Bronchial epithelial cell (primary cell): Measurements from ENCODE around the gene DCAF8. TPM values are rescaled to one million over a fixed set of nuclear protein-coding genes. Genes with fewer than 3 reads are reported as not detected.
A peak's percentile ranks its signal among the peaks of the same experiment; 100 is the strongest.

Experiments
- DNase-seq: peaks from one replicate; pipeline ENCODE4 v3.0.0-alpha.2; 2010; ENCODE audit warnings: low read depth
- FAIRE-seq: peaks from 2 replicates; lab custom pipeline; 2011; peaks lifted over from hg19 to GRCh38; lab: Jason Lieb, UNC
- H3K27me3 ChIP-seq: 2 replicates; pipeline ENCODE4 v1.5.1; 2011; ENCODE audit warnings: low read length; ENCODE audit not compliant: control insufficient read depth, insufficient read depth
- H3K36me3 ChIP-seq: 2 replicates; pipeline ENCODE4 v1.5.1; 2011; ENCODE audit warnings: low read length; ENCODE audit not compliant: control insufficient read depth, insufficient read depth
- H3K4me3 ChIP-seq: 2 replicates; pipeline ENCODE4 v1.5.1; 2011; ENCODE audit warnings: mild to moderate bottlenecking, low read depth, low read length, control low read depth
- CTCF ChIP-seq: IDR thresholded peaks from 2 replicates; pipeline ENCODE4 v1.5.1; 2011; ENCODE audit warnings: mild to moderate bottlenecking, moderate library complexity, low read length, control low read depth, inconsistent platforms; ENCODE audit not compliant: insufficient read depth, severe bottlenecking
- total RNA-seq: library from RNA; depleted of rRNA; stranded (reverse); fragments of >200 nt; gene quantifications from 2 replicates; pipeline ENCODE4 v1.2.1, GENCODE V29; 2014

DCAF8 gene
- total RNA-seq, 1 donor from 2014 or later, result 57.4 TPM

- Histone ChIP-seq H3K36me3 (no peaks in the 10 kb centered on the region), H3K4me3 (no peak overlapping the region), H3K27me3 (no peaks in the 10 kb centered on the region)
- TF ChIP-seq CTCF, result peak; percentile 89
- FAIRE-seq (no peak), DNase-seq (peak; percentile 74)
These were observed 69.1 kb downstream of the DCAF8 start for GRCh38 chr1:160193091-160193819.

GRCh38 chr1:160192234-160192633 is 70.1 kb downstream of the DCAF8 start:
- FAIRE-seq (no peak), DNase-seq (no peak)
- Histone ChIP-seq H3K27me3 (no peaks in the 10 kb centered on the region), H3K4me3 (no peak overlapping the region), H3K36me3 (no peaks in the 10 kb centered on the region)
- no peak for TF ChIP-seq CTCF

- DNase-seq (no peak), FAIRE-seq (no peak)
- no peak for TF ChIP-seq CTCF
- H3K27me3 ChIP-seq, result no peaks in the 10 kb centered on the region
- no peaks in the 10 kb centered on the region for H3K36me3 ChIP-seq
- H3K4me3 ChIP-seq, result no peak overlapping the region
These were observed 70.6 kb downstream of the DCAF8 start for GRCh38 chr1:160191756-160192155.

GRCh38 chr1:160189649-160190625 is 72.4 kb downstream of the DCAF8 start, which contains the start of gene CASQ1:
Gene CASQ1 (plus strand): TSS chr1:160190575. CDS start chr1:160190752, 177 bp downstream.
- no peak within 1 kb of the TSS for H3K4me3 ChIP-seq
- H3K36me3 ChIP-seq, result no peaks in the 10 kb centered on the region
- H3K27me3 ChIP-seq, result no peaks in the 10 kb centered on the region
- FAIRE-seq, result no peak
- TF ChIP-seq CTCF, result no peak
- DNase-seq, result peak; percentile 28

- no peak for TF ChIP-seq CTCF
- FAIRE-seq (no peak), DNase-seq (no peak)
- Histone ChIP-seq H3K4me3 (no peak overlapping the region), H3K36me3 (no peaks in the 10 kb centered on the region), H3K27me3 (no peaks in the 10 kb centered on the region)
These were observed 74.0 kb downstream of the DCAF8 start for GRCh38 chr1:160188341-160188740.
